SH-SY5Y (cell line): ENCODE results near the gene CDC42BPB.

Experiments
- GATA2 ChIP-seq: IDR thresholded peaks from 2 replicates; pipeline ENCODE4 v1.6.1; 2011; ENCODE audit warnings: mild to moderate bottlenecking, low read depth, low read length
- GATA3 ChIP-seq: IDR thresholded peaks from 2 replicates; pipeline ENCODE4 v1.6.1; 2011; ENCODE audit warnings: low read depth, mild to moderate bottlenecking, low read length, moderate library complexity

DNA sequence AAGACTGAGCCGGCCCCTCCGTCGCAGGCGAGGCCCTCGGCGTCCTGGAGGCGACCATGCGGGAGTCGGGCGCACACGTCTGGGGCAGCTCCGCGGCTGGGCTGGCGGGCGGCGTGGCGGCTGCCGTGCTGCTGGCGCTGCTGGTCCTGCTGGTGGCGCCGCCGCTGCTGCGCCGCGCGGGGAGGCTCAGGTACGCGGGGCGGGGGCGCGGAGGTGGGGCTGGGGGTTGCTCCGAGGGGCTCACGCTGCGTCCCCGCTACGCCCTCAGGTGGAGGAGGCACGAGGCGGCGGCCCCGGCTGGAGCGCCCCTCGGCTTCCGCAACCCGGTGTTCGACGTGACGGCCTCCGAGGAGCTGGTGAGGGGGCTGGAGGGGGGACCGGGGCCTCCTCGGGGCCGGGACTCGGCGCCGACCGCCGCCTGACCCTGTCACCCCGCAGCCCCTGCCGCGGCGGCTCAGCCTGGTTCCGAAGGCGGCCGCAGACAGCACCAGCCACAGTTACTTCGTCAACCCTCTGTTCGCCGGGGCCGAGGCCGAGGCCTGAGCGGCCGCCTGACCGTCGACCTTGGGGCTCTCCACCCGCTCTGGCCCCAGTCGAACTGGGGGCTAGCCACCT is 127.1 kb downstream of the CDC42BPB start:
- no peak for TF ChIP-seq GATA2
- no peak for TF ChIP-seq GATA3
